Caco-2 (cell line): ENCODE data around the gene LMAN1L. TPM values are rescaled to one million over a fixed set of nuclear protein-coding genes. Genes with fewer than 3 reads are reported as not detected.

Experiments
- BruUV-seq: library from RNA; stranded (reverse); fragments of 400-500 nt; replicated peaks from 2 replicates; lab custom pipeline; 2021; lab: Mats Ljungman, UMichigan
- CTCF ChIA-PET: fragments of 300-600 bp; sonication (Branson Sonifier 250); formaldehyde crosslinking; loops from one replicate; lab custom pipeline; 2022; ENCODE audit warnings: antibody characterized with exemption; lab: Charles Lee
- POLR2A ChIA-PET: fragments of 300-600 bp; sonication (Branson Sonifier 250); formaldehyde crosslinking; loops from one replicate; lab custom pipeline; 2022; ENCODE audit warnings: antibody characterized with exemption; lab: Charles Lee
- DNase-seq, 2 experiments: peaks; one replicate each; pipeline versions ENCODE4 v3.0.0 to v3.0.0-alpha.2; 2020 to 2022
- H3K27me3 ChIP-seq: replicated peaks from 2 replicates; pipeline ENCODE4 v1.6.0; 2011; ENCODE audit warnings: low read length; ENCODE audit not compliant: control insufficient read depth, insufficient read depth
- H3K36me3 ChIP-seq: 2 replicates; pipeline ENCODE4 v1.5.1; 2011; ENCODE audit warnings: low read length; ENCODE audit not compliant: control insufficient read depth, insufficient read depth
- H3K4me1 ChIP-seq: fragments of 250-450 bp; sonication (Bioruptor Pico); 2 replicates; pipeline ENCODE4 v1.5.1; 2020; ENCODE audit warnings: mild to moderate bottlenecking
- H3K4me3 ChIP-seq: 2 replicates; pipeline ENCODE4 v1.5.1; 2011; ENCODE audit warnings: low read depth, mild to moderate bottlenecking, control low read depth, low read length
- H3K9me3 ChIP-seq: fragments of 250-450 bp; sonication (Bioruptor Pico); 2 replicates; pipeline ENCODE4 v1.5.1; 2020; ENCODE audit warnings: mild to moderate bottlenecking, moderate library complexity
- H3K27ac Mint-ChIP-seq: one replicate; pipeline ENCODE4 v1.8.0; 2022; ENCODE audit warnings: mixed read lengths; ENCODE audit not compliant: unreplicated experiment
- H3K27me3 Mint-ChIP-seq: one replicate; pipeline ENCODE4 v1.8.0; 2022; ENCODE audit warnings: mixed read lengths; ENCODE audit not compliant: insufficient read depth, unreplicated experiment
- H3K36me3 Mint-ChIP-seq: one replicate; pipeline ENCODE4 v1.8.0; 2022; ENCODE audit warnings: mild to moderate bottlenecking, mixed read lengths; ENCODE audit not compliant: insufficient read depth, unreplicated experiment
- H3K4me1 Mint-ChIP-seq: one replicate; pipeline ENCODE4 v1.8.0; 2022; ENCODE audit warnings: low read depth, mixed read lengths; ENCODE audit not compliant: unreplicated experiment
- H3K4me3 Mint-ChIP-seq: one replicate; pipeline ENCODE4 v1.8.0; 2022; ENCODE audit warnings: mild to moderate bottlenecking, moderate library complexity, mixed read lengths; ENCODE audit not compliant: unreplicated experiment
- H3K9me3 Mint-ChIP-seq: one replicate; pipeline ENCODE4 v1.8.0; 2022; ENCODE audit warnings: mixed read lengths; ENCODE audit not compliant: unreplicated experiment
- intact Hi-C: fragments of 100-400 bp; cut with micrococcal nuclease; formaldehyde crosslinking; loops from one replicate; pipeline ENCODE4 v1.10.0; 2022; ENCODE audit not compliant: unreplicated experiment
- total RNA-seq: library from RNA; stranded (reverse); gene quantifications from 2 replicates; pipeline ENCODE4 v1.2.3, GENCODE V29; 2022
- TF ChIP-seq, protein P1 (sequence below), 2 experiments: fragments of 200-600 bp in 1 of 2; IDR thresholded peaks; 1 replicate in 1 of 2; 2 replicates in 1 of 2; pipeline versions ENCODE4 v1.5.1 to v1.8.0; 2011 to 2022; ENCODE audit warnings: antibody characterized with exemption in 1 of 2, control low read depth in 1 of 2, inconsistent platforms in 1 of 2, low read depth in 1 of 2, low read length in 1 of 2, mild to moderate bottlenecking in 1 of 2, moderate library complexity in 1 of 2; ENCODE audit not compliant: insufficient read depth in 1 of 2, severe bottlenecking in 1 of 2, unreplicated experiment in 1 of 2

Gene LMAN1L
- total RNA-seq, 1 experiment from 2014 or later: not detected

DNA sequence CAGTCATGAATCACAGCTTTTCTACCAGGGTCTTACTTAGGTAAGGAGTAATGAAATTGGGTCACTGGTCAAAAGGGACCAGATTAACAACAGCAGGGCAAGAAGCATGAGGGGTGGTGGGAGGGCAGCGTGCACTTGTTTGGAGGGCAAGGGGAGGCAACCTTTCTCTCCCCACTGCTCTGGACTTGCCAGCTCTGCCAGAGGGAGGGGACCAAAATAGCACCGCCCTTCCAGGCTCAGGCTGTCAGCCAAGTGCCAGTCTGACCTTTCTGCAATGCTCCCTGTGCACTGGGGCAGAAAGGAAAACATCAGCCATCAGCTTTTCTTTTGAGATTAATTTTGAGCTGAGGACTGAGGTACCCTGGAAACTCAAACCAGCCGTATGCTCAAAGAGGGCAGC lies 34.8 kb downstream of the LMAN1L start:
- H3K36me3 ChIP-seq: no peaks in the 10 kb centered on the region; the same call in 1 of the 2 replicates
- no TSS peak for BruUV-seq
- H3K36me3 Mint-ChIP-seq: peaks cover 65% of the 10 kb centered on the region
- TF ChIP-seq, protein P1, sequence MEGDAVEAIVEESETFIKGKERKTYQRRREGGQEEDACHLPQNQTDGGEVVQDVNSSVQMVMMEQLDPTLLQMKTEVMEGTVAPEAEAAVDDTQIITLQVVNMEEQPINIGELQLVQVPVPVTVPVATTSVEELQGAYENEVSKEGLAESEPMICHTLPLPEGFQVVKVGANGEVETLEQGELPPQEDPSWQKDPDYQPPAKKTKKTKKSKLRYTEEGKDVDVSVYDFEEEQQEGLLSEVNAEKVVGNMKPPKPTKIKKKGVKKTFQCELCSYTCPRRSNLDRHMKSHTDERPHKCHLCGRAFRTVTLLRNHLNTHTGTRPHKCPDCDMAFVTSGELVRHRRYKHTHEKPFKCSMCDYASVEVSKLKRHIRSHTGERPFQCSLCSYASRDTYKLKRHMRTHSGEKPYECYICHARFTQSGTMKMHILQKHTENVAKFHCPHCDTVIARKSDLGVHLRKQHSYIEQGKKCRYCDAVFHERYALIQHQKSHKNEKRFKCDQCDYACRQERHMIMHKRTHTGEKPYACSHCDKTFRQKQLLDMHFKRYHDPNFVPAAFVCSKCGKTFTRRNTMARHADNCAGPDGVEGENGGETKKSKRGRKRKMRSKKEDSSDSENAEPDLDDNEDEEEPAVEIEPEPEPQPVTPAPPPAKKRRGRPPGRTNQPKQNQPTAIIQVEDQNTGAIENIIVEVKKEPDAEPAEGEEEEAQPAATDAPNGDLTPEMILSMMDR (IDR thresholded peaks at IDR 0.05; ENCODE audit: insufficient read depth in 1 of 2, low read depth in 1 of 2, low read length in 1 of 2, severe bottlenecking in 1 of 2, unreplicated experiment in 1 of 2): no peak
- ChIA-PET CTCF (no interaction called here), POLR2A (no interaction called here)
- no peak for DNase-seq
- H3K9me3 ChIP-seq: no peaks in the 10 kb centered on the region
- H3K9me3 Mint-ChIP-seq: no peaks in the 10 kb centered on the region
- H3K27ac Mint-ChIP-seq: no peak overlapping the region
- no peak overlapping the region for H3K4me3 Mint-ChIP-seq
- H3K27me3 ChIP-seq: no peaks in the 10 kb centered on the region
- H3K27me3 Mint-ChIP-seq: no peaks in the 10 kb centered on the region
- peaks cover 6% of the 10 kb centered on the region for H3K4me1 Mint-ChIP-seq
- no peak overlapping the region for H3K4me3 ChIP-seq
- peaks cover 10% of the 10 kb centered on the region for H3K4me1 ChIP-seq
- intact Hi-C loops: no loop called here

DNA sequence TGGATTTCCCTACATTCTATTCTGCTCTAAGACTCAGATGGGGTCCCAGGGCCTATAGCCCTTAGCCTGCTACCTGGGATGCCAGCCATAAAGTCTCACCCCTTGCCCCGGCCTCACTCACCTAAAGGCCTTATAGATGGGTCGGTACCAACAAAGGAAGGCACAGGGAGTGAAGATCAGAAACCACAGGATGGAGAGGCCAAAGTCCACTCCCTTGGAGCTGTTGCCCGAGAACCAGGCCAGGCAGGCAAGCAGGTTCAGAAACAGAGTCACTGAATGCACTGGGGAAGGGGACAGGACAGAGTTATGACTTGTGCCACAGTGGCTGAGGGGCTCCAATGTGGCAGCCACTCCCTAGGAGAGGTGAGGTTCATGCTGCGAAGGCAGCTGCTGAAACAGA lies 37.8 kb downstream of the LMAN1L start:
- peaks cover 54% of the 10 kb centered on the region for H3K36me3 Mint-ChIP-seq
- Histone ChIP-seq H3K36me3 (no peaks in the 10 kb centered on the region; the same call in none of the 2 replicates), H3K4me1 (no peaks in the 10 kb centered on the region), H3K9me3 (no peaks in the 10 kb centered on the region), H3K27me3 (no peaks in the 10 kb centered on the region), H3K4me3 (no peak overlapping the region)
- no peaks in the 10 kb centered on the region for H3K9me3 Mint-ChIP-seq
- ChIA-PET POLR2A (no interaction called here), CTCF (no interaction called here)
- H3K4me3 Mint-ChIP-seq: no peak overlapping the region
- TF ChIP-seq, protein P1 (IDR thresholded peaks at IDR 0.05; ENCODE audit: insufficient read depth in 1 of 2, low read depth in 1 of 2, low read length in 1 of 2, severe bottlenecking in 1 of 2, unreplicated experiment in 1 of 2): no peak
- DNase-seq: no peak
- no peaks in the 10 kb centered on the region for H3K27me3 Mint-ChIP-seq
- intact Hi-C loops: no loop called here
- no peaks in the 10 kb centered on the region for H3K4me1 Mint-ChIP-seq
- H3K27ac Mint-ChIP-seq: no peak overlapping the region
- BruUV-seq: no TSS peak

DNA sequence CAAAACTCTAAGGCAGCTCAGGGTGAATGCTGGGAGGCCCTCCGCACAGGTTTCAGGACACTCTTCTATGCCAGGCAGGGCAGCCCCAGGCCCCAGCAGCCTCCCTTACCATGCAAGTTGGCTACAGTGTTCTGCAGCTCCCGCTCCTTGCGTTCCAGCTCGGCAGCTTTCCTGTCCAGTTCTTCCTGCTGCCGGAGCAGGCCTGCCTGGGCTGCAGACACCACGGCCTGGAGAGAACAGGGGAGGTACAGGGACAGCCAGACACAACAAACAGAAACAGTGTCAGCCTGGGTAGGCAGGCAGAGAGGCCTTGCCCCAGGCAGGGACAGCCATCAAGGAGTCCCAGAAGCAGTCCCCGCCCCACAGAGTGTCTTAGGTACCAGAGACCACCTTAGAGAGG lies 39.3 kb downstream of the LMAN1L start:
- Histone ChIP-seq H3K27me3 (no peaks in the 10 kb centered on the region), H3K36me3 (no peaks in the 10 kb centered on the region; the same call in none of the 2 replicates), H3K4me3 (no peak overlapping the region), H3K9me3 (no peaks in the 10 kb centered on the region), H3K4me1 (peaks cover 3% of the 10 kb centered on the region; the same call in 1 of the 2 replicates)
- Mint-ChIP-seq H3K4me3 (no peak overlapping the region), H3K9me3 (no peaks in the 10 kb centered on the region), H3K36me3 (peaks cover 45% of the 10 kb centered on the region), H3K27me3 (no peaks in the 10 kb centered on the region), H3K27ac (no peak overlapping the region), H3K4me1 (peaks cover 4% of the 10 kb centered on the region)
- no TSS peak for BruUV-seq
- ChIA-PET POLR2A (interaction anchor here (0.5 to 0.6 kb wide), 2 partner anchors 43 to 213 kb away, joined by 3 read pairs; no protein-coding TSS in a partner anchor), CTCF (no interaction called here)
- TF ChIP-seq, protein P1 (IDR thresholded peaks at IDR 0.05; ENCODE audit: insufficient read depth in 1 of 2, low read depth in 1 of 2, low read length in 1 of 2, severe bottlenecking in 1 of 2, unreplicated experiment in 1 of 2): no peak
- intact Hi-C loops: no loop called here
- no peak for DNase-seq
